Measurements from ENCODE around the gene GRM2.
"Not testable (repeated sequence)": the region's sequence is repeated elsewhere in the genome, so short reads cannot be mapped to it uniquely, and the experiment has no call there.

The GRM2 gene

DNA sequence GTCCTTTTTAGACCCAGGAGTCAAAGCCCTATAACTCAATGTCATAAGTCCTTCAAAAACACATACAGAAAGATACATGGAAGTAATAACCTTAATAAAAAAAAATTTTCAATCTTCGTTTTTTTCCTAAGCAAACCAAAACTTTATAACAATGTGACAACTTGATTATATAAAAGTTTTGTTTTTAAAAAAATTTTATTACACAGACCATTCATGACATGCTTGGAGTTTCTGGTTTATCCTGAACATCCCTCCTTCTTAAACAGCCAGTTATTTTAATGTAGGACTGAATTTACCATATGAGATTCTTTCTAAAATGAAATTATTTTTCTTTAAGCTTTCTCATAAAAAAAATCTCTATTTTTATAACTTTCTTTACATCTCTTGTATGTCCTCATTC lies 41.5 kb downstream of the GRM2 start:
- no peak for DNase-seq (ENCODE audit: low read depth)

DNA sequence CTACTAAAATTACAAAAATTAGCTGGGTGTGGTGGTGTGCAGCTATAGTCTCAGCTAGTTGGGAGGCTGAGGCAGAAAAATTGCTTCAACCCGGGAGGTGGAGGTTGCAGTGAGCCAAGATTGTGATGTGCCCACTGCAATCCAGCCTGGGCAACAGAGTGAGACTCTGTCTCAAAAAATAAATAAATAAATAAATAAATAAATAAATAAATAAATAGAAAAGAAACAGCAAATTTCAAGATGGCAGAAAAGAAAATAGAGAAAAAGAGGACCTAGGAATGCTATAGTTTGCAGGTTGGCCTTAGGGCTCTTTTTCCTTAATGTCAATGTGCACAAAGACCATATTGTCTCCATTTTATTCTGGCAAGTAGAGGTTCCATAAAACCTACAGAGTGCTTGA lies 44.0 kb downstream of the GRM2 start:
- TF ChIP-seq CTCF (IDR thresholded peaks at IDR 0.05; ENCODE audit: low read depth, low read length, missing control alignments) = no peak
- no peak overlapping the region for H3K4me3 ChIP-seq (ENCODE audit: low read depth, low read length)
- DNase-seq (ENCODE audit: low read depth) = no peak

More for the DNA sequence above, 41.5 kb downstream of the GRM2 start:
- H3K4me3 ChIP-seq (ENCODE audit: low read depth, low read length) = no peak overlapping the region
- TF ChIP-seq CTCF (IDR thresholded peaks at IDR 0.05; ENCODE audit: low read depth, low read length, missing control alignments) = no peak

DNA sequence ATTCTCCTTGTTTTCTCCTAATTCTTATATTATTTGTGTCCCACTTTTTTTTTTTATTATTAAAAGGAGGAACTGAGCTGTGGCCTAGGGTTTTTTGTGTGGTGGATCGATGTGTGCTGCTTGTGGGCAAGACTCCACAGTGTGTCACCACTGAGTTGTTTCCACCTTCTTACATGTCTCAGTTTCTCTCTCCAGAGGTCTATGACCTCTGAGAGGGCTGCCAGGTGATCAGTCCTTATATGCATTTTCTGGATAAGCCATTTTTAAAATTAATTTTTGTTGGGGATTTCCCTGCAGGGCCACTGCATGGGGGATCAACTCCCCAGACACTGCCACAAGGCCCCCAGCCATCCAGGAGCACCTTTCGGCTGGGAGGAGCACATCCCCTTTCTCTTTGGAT lies 44.4 kb downstream of the GRM2 start:
- no peak for DNase-seq (ENCODE audit: low read depth)
- no peak for TF ChIP-seq CTCF (IDR thresholded peaks at IDR 0.05; ENCODE audit: low read depth, low read length, missing control alignments)
- H3K4me3 ChIP-seq (ENCODE audit: low read depth, low read length) = no peak overlapping the region

- DNase-seq (ENCODE audit: low read depth); H3K4me3 ChIP-seq (ENCODE audit: low read depth, low read length): not testable (repeated sequence)
Measured at GRCh38 chr3:51753763-51754750, 47.2 kb downstream of the GRM2 start.

- TF ChIP-seq CTCF (IDR thresholded peaks at IDR 0.05; ENCODE audit: low read depth, low read length, missing control alignments) = no peak
- no peak for DNase-seq (ENCODE audit: low read depth)
- no peak overlapping the region for H3K4me3 ChIP-seq (ENCODE audit: low read depth, low read length)
Measured at GRCh38 chr3:51759203-51759602, 52.3 kb downstream of the GRM2 start.
